ENCODE measurements around the gene MTHFD1. TPM values are rescaled to one million over a fixed set of nuclear protein-coding genes. Genes with fewer than 3 reads are reported as not detected.

Gene MTHFD1
- total and polyA plus RNA-seq, 2 of the 4 experiments (the other 2 are of a cell fraction) = 32.2 to 64.9 TPM

GRCh38 chr14:64409126-64409920, 21.2 kb downstream of the MTHFD1 start:
- Histone ChIP-seq H3K14ac (replicated peaks; ENCODE audit: low read depth, low read length) (no peak overlapping the region), H3K27ac (ENCODE audit: insufficient read depth, low read length) (no peak overlapping the region), H2BK20ac (ENCODE audit: low read depth, low read length) (no peak overlapping the region), H4K8ac (ENCODE audit: low read depth in 2 of 2, low read length in 2 of 2) (no peak overlapping the region), H3K79me1 (ENCODE audit: low read depth in 1 of 2, low read length in 2 of 2) (peaks cover 0 to 10% of the 10 kb centered on the region in 2 experiments; a peak in 3 of 4 replicates), H3K23ac (ENCODE audit: low read depth, low read length) (no peak overlapping the region), H2AFZ (replicated peaks; ENCODE audit: low read length, poor library complexity) (no peak overlapping the region), H2BK120ac (ENCODE audit: low read depth, low read length) (no peak overlapping the region), H3K27me3 (ENCODE audit: control insufficient read depth, insufficient read depth, low read length) (no peaks in the 10 kb centered on the region), H4K5ac (ENCODE audit: low read depth, low read length) (no peak overlapping the region), H3K36me3 (ENCODE audit: control insufficient read depth, insufficient read depth, low read length) (peaks cover 5% of the 10 kb centered on the region), H3K9ac (ENCODE audit: low read depth, low read length) (no peak overlapping the region), H3K4me3 (ENCODE audit: insufficient read depth, low read depth, low read length) (no peak overlapping the region), H3K9me1 (ENCODE audit: insufficient read depth, low read length) (no peaks in the 10 kb centered on the region; the same call in 1 of the 2 replicates), H2BK15ac (ENCODE audit: low read depth, low read length) (no peak overlapping the region), H2BK5ac (ENCODE audit: low read depth, low read length, poor library complexity, severe bottlenecking) (no peak overlapping the region), H3K4me1 (ENCODE audit: control insufficient read depth, insufficient read depth, low read length) (no peaks in the 10 kb centered on the region), H3K4ac (ENCODE audit: low read depth, low read length) (no peak overlapping the region), H3K56ac (ENCODE audit: extremely low read depth, insufficient read depth, low read length) (no peak overlapping the region), H3K9me3 (ENCODE audit: control insufficient read depth, insufficient read depth, low read length) (no peaks in the 10 kb centered on the region), H4K20me1 (ENCODE audit: insufficient read depth, low read length) (no peaks in the 10 kb centered on the region), H3K4me2 (ENCODE audit: low read depth, low read length) (no peak overlapping the region), H3K18ac (ENCODE audit: low read depth, low read length) (no peak overlapping the region), H2AK5ac (ENCODE audit: low read depth, low read length) (no peak overlapping the region), H2AK9ac (replicated peaks; ENCODE audit: low read depth, low read length, poor library complexity) (no peak overlapping the region), H4K91ac (ENCODE audit: insufficient read depth, low read depth, low read length) (no peak overlapping the region)
- no peak for TF ChIP-seq CEBPB (IDR thresholded peaks at IDR 0.05; ENCODE audit: low read depth, low read length)
- no peak for TF ChIP-seq BHLHE40 (IDR thresholded peaks at IDR 0.05; ENCODE audit: low read depth, low read length)
- no peak for TF ChIP-seq POLR2A (IDR thresholded peaks at IDR 0.05; ENCODE audit: low read depth, low read length)
- TF ChIP-seq RCOR1 (IDR thresholded peaks at IDR 0.05; ENCODE audit: insufficient replicate concordance, low read length) = no peak
- no peak for TF ChIP-seq CHD1 (IDR thresholded peaks at IDR 0.05; ENCODE audit: low read depth, low read length)
- no peak for TF ChIP-seq MXI1 (IDR thresholded peaks at IDR 0.05; ENCODE audit: borderline replicate concordance, low read depth, low read length)
- ATAC-seq (ENCODE audit: low read depth) = no peak
- DNase-seq = no peak
- CTCF ChIA-PET = no interaction called here
- in situ Hi-C loops (cut with MboI; ENCODE audit: low sequenced_read_pairs) (no loop called here), intact Hi-C loops (cut with micrococcal nuclease) (no loop called here), dilution Hi-C loops (cut with HindIII; ENCODE audit: low sequenced_read_pairs, unreplicated experiment) (no loop called here)
- no CpG with 5 or more reads among the region's 7 CpGs for WGBS, 2 experiments (ENCODE audit: extremely low coverage in 2 of 2, insufficient read length in 1 of 2)
- POLR2A ChIA-PET (ENCODE audit: unreplicated experiment) = no interaction called here
- no TSS peak for BruUV-seq (replicated peaks)

Measured in IMR-90 (cell line).